GM12892 (cell line): ENCODE measurements around the gene WDR19.

Experiments used
- POLR2A ChIP-seq: IDR thresholded peaks from 2 replicates; pipeline ENCODE4 v1.6.1; 2011; ENCODE audit warnings: low read depth, low read length, control low read depth
- POLR2AphosphoS5 ChIP-seq: IDR thresholded peaks from 2 replicates; pipeline ENCODE4 v1.6.1; 2011; ENCODE audit warnings: low read depth, low read length, control low read depth
- TAF1 ChIP-seq: IDR thresholded peaks from 2 replicates; pipeline ENCODE4 v1.6.1; 2011; ENCODE audit warnings: low read depth, mild to moderate bottlenecking, control low read depth, low read length, borderline replicate concordance

GRCh38 chr4:39146211-39146610 lies 36.1 kb upstream of the WDR19 start:
- TF ChIP-seq POLR2A (no peak), TAF1 (no peak), POLR2AphosphoS5 (no peak)
